GM19240 (cell line): ENCODE data around the gene PPARA.

Experiments
- DNase-seq: peaks from one replicate; pipeline ENCODE4 v3.0.0; 2011; ENCODE audit warnings: low spot score; ENCODE audit not compliant: insufficient read length

The PPARA gene

DNA sequence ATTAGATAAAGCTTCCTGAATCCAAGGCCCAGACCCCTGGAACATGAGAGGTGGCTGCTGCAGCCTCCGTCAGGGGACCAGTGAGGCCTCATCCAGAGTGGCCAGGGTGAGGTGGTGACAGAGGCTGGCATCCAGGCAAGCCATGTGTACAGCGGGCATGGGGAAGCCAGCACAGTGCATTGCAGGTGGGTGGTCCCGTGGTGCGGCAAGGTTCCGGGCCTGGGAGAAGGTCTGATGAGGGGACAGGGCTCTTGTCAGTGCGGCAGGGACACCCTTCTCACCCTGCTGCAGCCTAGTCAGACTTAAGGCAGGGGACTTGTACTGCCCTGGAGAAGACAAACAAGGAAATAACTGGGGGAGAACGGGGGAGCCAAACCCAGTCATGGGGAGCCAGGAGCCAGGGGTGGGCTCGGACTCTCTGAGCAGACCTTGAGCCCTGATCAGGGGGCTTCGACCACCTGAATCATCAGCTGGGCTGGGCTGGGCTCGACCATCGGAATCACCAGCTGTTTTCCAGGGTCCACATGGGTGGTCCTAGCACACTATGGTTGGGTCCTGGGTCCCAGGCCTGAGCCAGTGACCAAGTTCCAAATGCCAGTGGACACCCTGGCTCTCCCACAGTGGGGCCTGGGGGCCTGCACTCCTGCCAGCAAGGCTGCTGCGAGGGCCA lies 122.6 kb downstream of the PPARA start:
- no peak for DNase-seq

DNA sequence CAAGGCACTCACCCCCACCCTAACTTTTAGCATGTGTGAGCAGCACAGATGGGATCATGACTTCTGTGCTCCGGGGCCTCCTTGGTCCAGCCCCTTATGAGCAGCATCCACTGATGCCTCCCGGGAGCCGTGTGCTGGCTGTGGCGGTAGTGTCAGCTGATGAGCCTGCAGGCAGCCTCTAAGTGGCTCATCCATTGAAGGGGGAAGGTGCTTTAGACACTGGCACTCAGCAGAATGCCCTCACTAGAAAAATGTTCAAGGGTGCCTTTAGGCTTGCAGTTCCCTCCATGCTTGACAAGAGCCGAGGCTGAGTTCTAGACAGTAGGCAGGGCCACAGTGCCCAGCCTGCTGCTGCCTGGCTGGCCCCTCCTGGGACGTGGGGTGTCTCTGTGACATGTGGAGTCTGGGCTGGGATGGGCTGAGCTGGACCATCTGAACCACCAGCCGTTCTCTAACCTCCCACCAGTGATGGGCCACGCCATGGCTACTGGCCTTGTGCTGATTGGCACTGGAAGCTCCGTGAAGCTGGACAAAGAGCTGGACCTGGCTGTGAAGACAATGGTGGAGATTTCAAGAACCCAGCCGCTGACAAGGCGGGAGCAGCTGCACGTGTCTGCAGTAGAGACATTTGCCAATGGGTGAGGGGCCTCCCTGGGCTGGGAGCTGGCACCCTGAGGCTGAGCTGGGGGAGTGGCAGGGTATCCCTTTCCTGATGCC lies 123.3 kb downstream of the PPARA start:
- DNase-seq: no peak

DNA sequence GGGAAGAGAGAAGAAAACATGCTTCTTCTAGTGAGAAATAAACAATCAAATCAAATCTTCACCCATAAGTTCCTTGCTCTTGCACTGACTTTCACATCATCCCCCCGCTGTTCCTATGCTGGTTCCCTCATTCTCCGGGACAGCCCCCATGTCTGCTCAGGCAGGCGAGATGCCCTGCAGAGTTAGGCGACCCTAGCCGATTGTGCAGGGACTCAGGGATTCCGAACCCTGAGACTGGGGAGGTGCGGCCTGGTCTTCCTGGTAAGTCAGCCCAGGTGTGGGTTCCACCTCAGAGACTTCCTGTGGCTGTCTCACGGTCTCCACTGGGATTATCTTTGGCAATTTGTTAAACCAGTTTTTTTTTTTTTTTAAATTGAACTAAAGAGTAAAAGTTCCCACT lies 124.1 kb downstream of the PPARA start:
- DNase-seq: no peak

DNA sequence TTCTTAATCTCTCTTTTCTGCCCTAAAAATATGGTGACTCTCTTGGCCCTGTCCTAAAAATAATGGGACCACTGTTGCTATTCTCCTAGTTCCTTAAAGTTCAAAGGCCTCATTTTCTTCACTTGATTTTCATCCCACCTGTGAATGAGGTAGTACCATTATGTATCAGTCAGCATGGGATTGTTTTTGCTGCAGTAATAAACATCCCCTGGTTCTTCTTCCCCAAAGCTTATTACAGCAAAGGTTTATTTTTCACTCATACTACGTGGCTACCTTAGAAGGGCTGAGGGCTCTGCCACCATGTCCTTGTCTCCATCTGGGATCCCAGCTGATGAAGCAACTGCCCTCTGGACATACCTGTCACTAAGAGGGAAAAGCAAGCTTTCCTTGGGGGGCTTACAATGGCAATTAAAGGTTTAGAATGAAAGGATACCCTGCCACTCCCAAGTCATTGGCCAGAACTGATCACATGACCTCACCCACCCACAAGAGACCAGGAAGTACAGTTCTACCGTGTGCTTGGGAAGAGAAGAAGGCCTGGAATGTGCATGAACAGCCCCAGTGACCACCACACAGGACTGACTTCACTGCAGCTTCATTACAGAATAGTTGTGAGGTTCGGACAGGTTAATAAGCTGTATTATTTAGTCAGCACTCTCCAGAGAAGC lies 125.3 kb downstream of the PPARA start:
- no peak for DNase-seq

DNA sequence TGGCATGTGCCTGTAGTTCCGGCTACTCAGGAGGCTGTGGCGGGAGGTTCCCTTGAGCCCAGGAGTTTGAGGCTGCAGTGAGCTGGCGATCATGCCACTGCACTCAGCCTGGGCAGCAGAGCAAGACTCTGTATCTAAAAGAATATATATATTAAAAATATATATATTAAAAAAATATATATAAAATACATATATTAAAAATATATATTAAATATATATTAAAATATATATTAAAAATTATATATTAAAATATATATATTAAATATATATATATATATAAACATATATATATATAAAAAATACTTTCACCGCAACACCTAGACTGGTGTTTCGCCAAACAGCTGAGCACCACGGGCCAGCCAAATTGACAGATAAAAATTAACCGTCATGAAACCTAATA lies 126.2 kb downstream of the PPARA start:
- DNase-seq: no peak

DNA sequence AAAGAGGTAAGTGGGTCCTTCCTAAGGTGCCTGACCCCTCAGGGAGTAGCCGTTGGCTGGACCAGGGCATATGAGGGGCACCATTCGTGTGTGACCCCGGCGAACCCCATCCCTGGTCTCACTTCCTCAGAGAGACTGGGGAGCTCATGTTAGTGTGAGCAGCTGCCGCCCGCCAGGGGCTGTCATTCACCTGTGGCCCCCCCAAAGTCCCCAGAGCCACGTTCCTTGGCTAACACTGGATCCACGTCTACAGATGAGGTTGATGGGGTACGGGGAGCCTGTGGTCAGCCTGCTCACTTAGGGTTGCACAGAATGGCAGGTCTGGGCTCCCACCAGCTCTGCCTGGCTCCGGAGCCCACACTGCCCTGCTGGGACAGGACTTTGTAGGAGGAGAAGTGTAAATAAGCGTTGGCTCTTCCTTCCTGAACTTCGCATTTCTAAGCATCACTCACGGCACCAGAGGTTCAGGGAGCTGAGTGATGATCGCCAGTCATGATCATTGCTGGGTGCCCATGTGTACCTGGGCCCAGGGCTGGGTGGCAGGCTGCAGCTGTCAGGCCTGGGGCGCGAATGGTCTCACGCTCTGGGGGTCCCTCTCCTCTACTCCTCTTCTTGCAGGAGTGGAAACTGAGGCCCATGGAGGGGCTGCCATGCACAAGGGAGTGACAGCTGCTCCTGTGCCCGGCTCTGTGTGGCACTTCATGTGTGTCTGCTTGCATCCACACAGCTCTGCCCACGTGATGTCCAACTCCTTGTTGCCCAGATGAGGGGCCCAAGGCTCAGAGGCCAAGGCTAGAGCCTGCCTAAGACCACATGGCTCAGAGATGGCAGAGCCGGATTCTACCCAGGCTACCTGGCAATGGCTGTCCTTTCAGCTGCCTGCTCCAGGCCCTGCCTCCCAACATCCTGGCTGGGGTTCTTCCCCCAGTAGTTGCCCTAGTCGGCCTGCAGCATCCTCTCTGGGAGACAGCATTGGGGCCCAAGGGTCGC lies 128.6 kb downstream of the PPARA start:
- no peak for DNase-seq

DNA sequence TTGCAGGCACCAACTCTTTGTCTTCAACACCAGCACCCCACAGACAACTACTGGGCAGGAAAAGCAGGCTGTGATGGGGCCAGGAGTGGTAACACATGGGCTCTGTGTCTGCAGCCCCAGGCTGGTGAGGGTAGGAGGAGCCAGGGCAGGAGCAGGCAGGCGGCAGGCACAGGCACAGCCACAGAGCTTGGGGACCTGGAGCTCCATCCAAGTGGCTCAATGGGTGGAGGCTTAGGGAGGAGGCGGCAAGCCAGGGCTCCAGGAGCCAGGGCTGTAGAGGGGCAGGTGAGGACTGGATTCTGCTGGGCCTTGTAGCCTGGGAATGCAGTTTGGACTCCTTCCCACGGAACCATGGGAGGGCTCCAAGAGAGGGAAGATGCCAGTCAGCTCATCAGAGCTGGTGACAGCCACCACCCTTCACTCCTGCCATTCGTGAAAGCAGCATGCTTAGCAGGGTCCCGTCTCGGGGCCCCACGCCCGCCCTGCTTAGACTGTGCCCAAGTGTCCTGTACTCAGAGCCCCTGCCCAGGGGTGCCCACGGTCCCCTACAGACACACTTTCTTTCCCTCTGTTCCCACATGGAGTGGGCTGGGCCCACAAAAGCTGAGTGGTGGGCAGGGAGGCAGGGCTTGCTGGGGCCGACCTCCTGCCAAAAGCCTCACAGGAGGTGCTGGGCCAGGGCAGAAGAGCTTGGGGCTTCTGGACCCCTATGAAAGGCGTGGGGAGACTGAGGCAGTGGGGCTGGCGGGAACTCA lies 129.9 kb downstream of the PPARA start:
- no peak for DNase-seq

DNA sequence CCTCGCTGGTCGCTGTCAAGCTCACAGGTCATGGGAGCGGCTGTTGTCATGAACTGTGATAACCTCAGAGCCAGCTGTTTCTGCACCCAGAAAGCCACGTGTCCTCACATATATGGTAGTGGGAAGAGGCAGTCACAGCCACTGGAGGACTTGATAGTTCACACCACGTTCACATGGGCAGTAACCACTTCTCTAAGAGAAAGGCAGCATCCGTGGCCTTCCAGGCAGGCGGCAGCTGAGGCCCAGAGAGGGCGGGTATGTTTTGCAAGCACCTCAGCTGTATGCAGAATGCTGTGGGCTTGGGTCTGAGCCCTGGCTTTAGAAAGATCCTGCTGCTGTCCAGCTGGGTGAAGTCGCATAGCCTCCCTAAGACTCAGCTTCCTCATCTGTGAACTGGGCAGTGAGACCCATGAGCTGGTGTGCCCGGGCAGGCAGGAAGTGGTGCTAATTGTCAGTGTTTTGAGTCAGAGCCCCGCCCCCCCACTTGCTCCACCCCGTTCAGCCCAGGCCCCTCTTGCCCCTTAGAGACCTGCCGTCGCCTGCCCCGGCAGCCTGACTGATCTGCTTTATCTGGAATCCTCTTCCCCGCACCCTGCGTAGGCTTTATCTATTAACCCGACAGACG lies 130.8 kb downstream of the PPARA start:
- DNase-seq: no peak

DNA sequence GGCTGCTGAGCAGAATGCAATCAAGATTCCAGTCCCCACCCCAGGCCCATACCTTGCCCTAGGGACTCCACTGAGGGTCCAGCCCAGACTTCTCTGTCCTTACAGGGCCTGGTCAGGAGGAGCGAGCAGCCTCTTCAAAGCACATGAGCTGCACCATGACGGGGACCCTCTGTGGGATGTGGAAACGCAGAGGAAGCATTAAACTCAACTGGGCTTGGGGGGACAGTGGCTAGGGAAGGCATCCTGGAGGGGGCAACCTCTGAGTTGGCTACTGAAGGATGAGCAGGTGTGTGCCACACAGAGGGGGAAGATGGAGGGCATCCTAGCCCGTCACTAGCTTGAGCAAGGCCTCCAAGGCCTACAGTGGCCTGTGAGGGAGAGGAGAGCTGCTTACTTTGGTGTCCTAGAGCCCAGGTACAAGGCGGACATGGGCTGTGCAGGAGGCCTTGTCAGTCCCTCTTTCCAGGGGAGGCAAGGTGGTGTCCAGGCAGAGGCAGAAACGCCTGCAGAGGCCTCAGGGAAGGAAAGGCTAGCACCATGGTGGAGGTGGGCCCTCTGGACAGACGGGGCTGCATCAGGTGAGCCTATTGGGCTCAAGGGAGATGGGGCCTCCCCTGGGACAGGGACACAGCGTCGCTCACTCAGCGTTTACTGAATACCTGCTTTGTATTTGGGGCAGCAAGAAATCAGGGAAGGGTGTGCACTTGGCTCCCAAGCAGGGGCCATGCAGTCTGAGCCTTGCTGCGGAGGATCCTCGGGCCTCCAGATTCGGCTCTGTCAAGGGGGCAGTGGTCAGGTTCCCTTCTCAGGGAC lies 131.7 kb downstream of the PPARA start:
- no peak for DNase-seq

DNA sequence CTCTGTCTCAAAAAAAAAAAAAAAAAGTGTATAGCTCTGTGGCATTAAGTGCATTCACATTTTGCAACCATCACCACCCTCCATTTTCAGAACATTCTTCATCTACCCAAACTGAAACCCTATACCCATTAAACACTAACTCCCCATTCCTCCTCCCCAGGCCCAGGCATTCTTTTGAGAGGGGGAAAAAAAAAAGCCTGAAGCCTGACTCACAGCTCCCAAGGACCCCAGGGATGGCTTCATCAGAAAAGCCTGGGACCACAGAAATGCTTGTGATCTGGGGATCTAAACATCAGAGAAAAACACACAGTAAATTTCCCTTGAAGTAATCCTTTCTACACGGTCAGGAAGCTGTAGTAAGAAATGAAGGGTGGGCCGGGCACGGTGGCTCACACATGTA lies 135.7 kb downstream of the PPARA start:
- no peak for DNase-seq

DNA sequence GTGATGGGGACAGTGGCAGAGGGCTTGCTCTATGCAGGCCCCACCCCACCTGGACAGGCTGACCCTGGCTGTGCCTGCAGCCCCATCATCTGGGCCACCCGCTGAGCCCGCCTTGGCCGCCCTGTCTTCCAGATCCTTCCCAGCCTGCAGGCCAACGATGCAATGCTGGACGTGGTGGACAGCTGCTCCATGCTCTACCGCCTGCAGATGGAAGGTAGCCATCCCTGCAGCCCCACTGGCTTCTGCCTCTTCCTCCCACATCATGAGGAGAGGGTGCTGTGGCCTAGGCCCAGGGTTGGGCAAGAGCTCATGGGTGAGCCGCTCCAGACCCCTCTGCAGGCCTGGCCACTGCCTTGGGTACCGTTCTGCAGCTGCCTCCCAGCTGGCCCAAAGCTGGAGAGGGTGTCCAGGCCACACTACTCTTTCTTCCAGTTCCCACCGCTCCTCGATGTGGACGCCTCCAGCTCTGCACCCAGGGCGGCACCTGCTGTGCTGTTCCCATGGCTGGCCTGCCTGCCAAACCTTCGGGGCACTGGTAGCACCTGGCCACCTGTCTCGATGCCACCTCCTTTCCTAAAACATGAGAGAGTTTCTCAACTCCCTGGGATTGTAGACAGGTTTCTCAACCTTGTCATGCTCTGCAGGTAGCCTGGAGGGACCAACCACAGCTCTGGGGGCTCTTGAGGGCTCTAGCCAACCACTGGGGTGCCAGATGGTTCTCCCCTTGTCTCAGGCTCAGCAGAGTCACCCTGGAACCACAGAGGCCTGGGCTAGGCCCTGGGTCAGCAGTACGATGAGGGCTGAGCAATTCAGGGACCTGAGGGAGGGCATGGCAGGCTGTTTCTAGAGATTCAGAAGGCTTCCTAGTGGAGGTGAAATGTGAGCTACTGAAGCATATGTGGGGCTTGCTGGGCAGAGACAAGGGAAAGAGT lies 136.9 kb downstream of the PPARA start:
- no peak for DNase-seq

DNA sequence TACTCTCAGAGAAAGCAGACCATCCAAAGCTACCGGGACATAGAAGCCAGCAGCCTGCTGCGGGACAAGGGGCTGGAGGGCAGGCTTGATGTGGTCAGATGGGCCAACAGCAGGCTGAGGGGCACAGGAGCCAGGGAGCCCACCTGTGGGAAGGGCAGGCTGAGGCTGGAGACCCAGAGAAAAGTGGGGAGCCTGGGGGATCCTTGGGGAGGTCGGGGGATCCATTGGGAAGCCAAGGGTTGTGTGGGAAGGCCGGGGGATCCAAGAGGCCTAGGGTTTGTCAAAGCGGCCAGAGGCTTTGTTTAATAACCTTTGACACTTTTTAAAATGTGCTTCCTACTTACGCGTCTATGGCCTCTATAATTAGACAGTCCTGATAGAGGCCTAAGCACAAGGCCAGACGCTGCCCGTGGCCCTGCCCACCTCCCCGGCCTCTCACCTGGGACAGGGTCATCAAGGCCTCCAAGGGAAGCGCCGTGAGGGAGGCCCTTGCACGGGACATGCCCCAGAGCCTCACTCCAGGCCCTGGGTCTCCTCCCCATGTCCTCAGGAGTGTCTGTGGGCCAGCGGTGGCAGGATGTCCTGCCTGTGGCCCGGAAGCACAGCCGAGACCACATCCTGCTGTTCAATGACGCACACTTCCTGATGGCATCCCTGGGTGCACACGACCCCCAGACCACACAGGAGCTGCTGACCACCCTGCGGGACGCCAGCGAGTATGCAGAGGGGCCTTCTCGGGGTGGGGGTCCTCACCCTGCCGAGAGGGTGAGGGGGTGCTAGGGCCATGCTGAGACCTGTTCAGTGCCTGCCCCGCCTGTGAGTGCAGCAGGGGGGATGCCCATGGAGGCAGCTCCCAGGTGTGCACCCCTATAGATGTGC lies 137.8 kb downstream of the PPARA start:
- peak; percentile 84 for DNase-seq

DNA sequence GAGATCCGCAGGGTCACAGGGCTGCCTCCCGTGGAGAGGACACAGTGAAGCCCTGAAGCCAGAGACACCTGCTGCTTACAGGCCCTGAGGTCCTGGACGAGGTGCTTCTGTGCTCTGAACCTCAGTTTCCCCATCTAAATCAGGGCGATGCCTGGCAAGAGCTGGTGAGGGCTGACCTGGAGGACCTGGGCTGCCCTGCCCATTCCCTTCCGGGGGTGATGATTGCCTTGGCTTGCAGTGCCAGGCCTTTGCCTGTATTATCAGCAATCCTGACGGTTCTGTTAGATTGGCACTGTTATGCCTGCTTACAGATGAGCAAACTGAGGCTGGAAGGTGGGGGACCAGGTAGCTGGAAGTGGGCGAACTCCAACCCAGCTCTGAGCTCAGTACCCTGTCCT lies 138.5 kb downstream of the PPARA start:
- no peak for DNase-seq

DNA sequence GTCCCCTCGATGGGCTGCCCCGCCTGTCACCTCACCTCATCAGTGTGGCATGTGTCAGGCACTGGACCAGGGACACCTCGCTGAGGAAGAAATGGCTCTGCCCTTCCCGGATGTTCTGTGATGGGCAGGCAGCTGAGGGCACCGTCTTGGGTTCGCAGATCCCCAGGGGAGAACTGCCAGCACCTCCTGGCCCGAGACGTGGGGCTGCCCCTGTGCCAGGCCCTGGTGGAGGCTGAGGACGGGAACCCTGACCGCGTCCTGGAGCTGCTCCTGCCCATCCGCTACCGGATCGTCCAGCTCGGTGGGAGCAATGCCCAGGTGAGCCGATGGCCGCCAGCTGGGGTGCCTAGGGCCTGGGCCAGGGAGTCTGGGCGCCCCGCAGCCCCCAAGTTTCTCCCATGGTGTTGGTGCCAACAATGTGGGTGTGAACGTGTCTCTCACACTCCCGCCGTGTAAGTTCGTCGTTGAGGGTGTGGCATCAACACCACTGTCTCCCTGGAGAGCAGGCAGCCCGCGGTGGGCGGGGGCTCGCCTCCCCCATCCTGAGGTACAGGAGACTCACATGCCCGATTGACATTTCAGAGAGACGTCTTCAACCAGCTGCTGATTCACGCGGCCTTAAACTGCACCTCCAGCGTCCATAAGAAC lies 139.0 kb downstream of the PPARA start:
- no peak for DNase-seq

DNA sequence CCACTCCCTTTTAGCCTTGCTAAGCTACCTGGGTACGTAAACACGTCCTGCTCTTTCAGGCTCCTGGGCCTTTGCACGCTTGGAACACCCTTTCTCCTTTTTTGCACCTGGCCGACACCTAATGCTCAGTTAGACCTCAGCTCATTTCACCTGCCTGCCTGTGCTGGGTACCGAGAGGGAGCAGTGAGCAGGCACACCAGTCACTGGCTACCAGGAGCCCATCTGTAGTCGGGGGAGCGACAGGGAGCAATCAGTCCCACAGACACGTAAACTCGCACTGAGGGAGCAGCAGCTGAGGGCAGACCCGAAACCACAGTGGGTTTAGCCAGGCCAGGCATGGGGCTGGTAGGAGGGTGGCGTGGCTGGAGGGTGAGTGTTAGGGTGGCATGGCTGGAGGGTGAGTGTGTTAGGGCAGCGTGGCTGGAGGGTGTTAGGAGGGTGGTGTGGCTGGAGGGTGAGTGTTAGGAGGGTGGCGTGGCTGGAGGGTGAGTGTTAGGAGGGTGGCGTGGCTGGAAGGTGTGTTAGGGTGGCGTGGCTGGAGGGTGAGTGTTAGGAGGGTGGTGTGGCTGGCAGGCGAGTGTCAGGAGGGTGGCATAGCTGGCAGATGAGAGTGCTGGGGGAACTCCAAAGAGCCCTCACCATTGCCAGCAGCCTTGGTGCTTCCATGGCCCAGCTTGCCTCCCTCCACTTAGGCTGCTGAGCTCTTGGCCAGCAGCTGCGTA lies 140.0 kb downstream of the PPARA start:
- DNase-seq: no peak
